GM15510 (cell line): ENCODE results near the gene HSPA14.

Experiments used
- POLR2A ChIP-seq: IDR thresholded peaks from 3 replicates; pipeline ENCODE4 v1.6.1; 2011; ENCODE audit warnings: borderline replicate concordance; ENCODE audit not compliant: insufficient read length; ENCODE audit errors: extremely low read depth

Gene HSPA14

GRCh38 chr10:14909101-14909500, 71.0 kb downstream of the HSPA14 start:
- no peak for TF ChIP-seq POLR2A

GRCh38 chr10:14910953-14911352, 72.8 kb downstream of the HSPA14 start:
- no peak for TF ChIP-seq POLR2A

GRCh38 chr10:14911801-14912200, 73.7 kb downstream of the HSPA14 start:
- TF ChIP-seq POLR2A: no peak

- TF ChIP-seq POLR2A: no peak
These were observed 78.5 kb downstream of the HSPA14 start for GRCh38 chr10:14916600-14916999.

- TF ChIP-seq POLR2A: no peak
These were observed 79.7 kb downstream of the HSPA14 start for GRCh38 chr10:14917827-14918226.

- no peak for TF ChIP-seq POLR2A
These were observed 80.9 kb downstream of the HSPA14 start for GRCh38 chr10:14918964-14919363.
